Ramos (cell line): ENCODE data around the gene CRISPLD2.

Experiments
- in situ Hi-C: fragments of 300-500 bp; cut with MboI; formaldehyde crosslinking; loops from one replicate; pipeline ENCODE4 v1.14.3; 2022; ENCODE audit warnings: low sequenced_read_pairs; ENCODE audit not compliant: unreplicated experiment

CRISPLD2 gene

GRCh38 chr16:84819644-84820304, at the start of gene CRISPLD2:
CRISPLD2 (plus strand) TSS chr16:84819985; CDS start chr16:84838496, 18,511 bp downstream.
- in situ Hi-C loops, result no loop called here

DNA sequence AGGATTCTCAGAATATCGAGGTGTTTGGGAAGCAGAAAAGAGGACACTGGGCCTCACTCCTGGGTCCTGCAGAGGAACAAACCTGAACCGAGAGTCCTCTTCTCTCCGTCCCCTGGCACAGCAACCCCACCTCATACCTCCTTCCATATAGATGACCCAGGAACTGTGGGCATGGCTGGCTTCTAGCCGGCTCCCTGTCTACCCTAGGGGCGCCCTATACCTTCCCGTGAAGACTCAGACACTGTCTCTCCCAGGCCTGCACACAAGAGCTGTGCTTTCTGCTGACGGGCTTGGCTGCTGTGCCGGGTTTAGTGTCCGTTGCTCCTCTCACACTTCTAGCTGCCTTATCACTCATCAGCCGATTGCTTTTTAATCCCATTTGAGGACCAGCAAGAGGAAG, 46.5 kb upstream of the CRISPLD2 start:
- in situ Hi-C loops, result no loop called here

GRCh38 chr16:84774810-84775209, 45.0 kb upstream of the CRISPLD2 start:
- in situ Hi-C loops, result no loop called here

DNA sequence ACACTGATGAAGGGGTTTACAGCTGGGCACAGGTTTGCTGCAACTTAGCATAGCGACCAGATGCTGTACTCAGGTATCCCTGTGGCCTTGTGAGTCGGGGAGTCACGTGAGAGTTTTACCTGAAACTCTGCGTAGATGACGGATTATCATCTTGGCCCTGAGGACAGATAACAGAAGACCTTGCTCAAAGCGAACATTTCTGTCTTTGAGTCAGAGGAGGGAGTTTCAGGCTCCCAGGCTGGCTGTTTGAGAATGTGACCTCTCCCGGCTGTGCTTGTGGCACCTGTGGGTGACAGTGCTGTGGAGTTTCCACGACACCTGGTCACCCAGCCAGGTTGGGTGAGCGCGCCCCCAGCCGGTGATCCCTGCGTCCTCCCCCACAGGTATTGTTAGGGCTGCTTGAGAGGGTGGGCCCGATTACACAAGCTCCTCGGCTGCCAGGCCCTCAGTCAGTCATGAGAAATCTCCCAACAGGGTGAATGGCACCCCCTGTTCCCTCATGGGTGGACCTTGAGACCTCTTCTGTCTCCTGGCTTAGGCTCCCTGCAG, 44.4 kb upstream of the CRISPLD2 start:
- in situ Hi-C loops, result no loop called here

DNA sequence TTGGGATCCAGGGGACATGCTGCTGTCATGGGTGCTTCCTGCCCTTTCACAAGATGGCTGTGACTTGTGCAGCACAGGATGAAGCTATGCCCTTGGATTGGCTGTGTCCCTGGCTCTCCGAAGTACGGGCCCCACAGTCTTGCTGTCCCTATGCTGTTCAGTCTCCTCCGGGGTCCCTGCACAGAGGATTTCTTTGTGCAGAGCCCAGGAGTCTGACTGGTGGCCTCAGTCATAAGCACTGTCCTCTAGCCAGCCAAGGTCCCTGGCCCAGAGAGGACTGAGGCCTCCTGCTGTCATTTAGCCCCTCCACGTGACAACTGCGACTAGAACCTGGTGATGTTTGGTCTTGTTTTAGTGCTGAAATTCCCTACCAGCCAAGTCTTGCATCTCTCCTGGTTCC, 42.4 kb upstream of the CRISPLD2 start:
- in situ Hi-C loops, result no loop called here

- in situ Hi-C loops, result no loop called here
Measured at GRCh38 chr16:84778720-84779119, 41.1 kb upstream of the CRISPLD2 start.

DNA sequence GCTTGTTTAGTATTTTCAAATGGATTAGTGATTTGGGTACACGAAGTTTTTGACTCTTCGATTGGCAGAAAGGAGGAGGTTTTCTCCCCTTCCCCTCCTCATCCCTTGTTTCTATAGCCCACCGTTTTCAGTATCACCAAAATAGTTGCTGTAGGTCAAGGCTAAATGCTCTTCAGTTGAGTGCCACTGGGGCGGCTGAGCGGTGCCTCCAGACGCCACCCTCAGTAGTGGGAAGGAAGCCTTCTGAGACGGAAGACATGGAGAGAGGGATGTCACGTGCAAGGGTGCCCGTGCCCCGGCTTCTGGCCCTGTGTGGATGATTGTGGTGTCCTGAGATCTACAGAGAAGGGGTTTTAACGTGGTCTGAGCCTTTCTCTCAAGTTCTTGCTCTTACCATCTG, 39.7 kb upstream of the CRISPLD2 start:
- in situ Hi-C loops, result no loop called here

GRCh38 chr16:84780544-84781376, 39.0 kb upstream of the CRISPLD2 start:
- in situ Hi-C loops, result no loop called here

DNA sequence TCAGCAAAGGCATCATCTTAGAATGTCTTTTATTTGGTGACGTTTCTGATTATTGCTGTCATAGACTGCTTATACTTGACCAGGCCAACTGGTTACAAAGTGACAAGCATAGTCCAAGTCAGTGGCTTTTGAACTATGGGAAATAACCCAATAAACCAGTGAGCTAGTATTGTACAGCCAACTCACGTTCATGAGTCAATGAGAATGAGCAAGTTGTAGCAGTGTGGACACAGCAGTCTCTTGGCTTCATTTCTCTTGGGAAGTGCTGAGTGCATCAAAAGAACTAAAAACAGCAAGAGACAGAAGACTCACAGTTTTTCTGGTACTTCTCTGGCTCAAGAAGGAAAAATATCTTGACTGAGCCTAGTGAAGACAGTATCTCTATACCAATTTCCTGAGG, 36.9 kb upstream of the CRISPLD2 start:
- in situ Hi-C loops, result no loop called here

DNA sequence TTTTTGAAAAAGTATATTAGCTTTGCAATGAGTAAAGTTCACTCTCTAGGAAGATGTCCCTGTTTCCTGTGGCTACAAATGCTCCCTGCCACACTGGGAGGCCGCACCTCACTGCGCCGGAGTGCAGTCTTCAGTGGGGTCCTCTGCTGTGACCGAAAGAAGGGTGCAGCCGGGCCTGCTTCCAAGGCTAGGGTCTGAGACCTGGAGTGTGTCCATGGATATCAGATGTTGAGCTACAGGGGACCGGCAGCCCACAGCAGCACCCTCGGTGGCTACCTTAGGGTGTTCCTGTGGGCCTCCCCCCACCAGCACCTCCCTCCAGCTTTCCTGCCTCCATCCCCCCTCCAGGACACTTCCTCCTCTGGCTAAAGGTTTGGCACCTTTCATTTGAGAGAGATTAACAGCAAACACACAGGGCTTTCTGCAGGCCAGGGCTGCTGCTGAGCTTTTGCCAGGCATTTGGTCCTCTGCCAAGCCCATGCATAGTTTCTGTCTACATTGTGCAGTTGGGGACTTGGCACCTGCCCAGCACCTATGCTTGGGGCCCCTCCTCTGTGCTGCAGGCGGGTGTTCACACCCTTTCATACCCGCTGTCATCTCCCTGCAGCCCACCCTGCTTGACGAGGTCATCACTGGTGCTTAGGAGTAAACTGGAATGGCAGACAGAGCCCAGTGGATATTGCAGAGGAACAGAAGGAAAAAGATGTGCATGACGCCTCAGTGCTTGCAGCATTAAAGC, 33.8 kb upstream of the CRISPLD2 start:
- in situ Hi-C loops, result no loop called here

- in situ Hi-C loops, result no loop called here
Measured at GRCh38 chr16:84786605-84787262, 33.1 kb upstream of the CRISPLD2 start.

DNA sequence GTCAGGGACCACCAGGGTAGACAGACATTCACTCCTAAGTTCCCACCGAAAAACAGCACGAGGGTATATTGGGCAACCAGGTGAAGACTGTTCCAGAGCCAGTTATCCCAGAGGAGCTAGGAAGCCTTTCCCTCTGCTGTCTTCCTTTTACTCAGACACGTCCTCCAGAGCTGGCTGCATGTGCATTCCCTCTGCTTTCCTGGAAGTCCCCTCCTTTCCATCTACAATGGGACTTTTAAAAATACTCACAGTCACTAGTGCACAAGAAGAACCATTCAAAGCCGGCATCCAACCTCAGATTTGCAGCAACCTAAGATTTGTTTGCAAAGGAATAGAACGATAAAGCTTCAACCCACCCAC, 32.5 kb upstream of the CRISPLD2 start:
- in situ Hi-C loops, result no loop called here

GRCh38 chr16:84788920-84789391, 30.8 kb upstream of the CRISPLD2 start:
- in situ Hi-C loops, result no loop called here

DNA sequence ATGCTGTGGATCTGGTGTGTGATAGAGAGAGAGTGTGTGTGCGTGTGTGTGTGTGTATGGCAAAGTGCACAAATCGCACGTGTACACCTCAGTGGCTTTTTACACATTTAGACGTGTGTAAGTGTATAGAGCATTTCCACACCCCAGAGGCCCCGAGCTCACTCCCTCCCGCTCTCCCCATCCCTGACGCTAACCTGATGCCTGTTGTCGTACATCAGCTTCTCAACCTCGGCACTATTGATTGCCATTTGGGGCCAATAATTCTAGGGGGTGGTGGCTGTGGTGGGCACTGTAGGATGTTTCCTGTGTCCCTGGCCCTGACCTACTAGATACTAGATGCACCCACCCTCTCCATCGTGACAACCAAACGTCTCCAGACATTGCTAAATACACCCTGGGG, 30.4 kb upstream of the CRISPLD2 start:
- in situ Hi-C loops, result no loop called here

DNA sequence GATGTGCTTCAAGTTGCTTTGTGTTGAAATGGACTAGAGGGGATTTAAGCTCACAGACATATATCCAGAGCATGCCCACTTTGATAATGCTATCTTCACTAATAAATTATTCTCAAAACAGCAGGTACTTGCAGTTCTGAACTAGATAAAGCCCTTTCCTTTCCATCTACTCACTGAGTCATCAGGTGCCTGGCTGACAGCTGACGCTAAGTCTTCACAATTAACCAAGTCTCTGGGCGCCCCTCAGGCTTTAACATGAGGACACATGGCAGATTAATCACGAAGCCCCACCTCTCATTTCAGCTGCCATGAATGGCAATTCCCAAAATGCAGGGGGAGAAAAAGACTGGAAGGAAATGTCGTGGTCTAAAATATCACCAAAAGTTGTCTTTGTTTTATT, 29.5 kb upstream of the CRISPLD2 start:
- in situ Hi-C loops, result no loop called here

GRCh38 chr16:84791088-84791487, 28.7 kb upstream of the CRISPLD2 start:
- in situ Hi-C loops, result no loop called here

- in situ Hi-C loops, result no loop called here
Measured at GRCh38 chr16:84791501-84791900, 28.3 kb upstream of the CRISPLD2 start.

DNA sequence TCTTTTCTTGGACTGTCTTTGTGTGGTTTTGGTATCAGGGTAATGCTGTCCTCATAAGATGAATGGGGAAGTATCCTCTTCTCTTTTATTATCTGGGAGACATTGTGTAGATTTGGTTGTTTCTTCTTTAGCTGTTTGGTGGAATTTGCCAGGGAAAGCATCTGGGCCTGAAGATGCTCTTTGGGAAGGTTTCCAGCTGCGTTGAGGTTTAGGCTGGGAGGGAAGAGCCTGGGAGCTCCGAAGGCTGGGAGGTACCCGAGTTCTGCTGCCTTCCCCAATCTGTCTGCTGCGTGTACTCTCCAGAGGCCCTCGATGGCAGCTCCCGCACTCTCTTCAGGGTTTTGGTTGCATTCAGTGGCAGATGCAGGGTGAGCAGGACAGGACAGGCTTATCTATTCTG, 25.6 kb upstream of the CRISPLD2 start:
- in situ Hi-C loops, result no loop called here

DNA sequence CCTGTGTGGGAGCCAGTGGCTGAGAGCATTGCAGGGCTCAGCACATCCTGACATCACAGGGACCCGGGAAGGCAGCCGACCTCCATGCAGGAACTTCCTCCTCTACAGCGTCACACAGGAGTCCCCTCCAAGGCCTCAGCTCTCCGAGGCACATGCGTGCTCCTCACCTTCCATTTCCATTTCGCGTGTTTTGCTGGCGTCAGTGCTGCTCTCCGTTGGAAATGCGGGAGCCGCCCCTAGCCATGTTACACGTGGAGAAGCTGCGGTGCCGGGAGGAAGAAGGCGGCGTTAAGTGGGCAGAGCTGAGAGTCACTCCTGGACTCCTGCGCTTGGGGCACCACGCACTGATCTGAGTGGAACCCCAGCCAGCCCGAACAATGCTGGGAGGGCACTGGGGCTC, 25.2 kb upstream of the CRISPLD2 start:
- in situ Hi-C loops, result no loop called here

GRCh38 chr16:84795329-84796053, 24.3 kb upstream of the CRISPLD2 start:
- in situ Hi-C loops, result no loop called here
